22Rv1 (cell line): ENCODE measurements around the gene TMEM181.

Experiments
- H3K27ac ChIP-seq: fragments of 450-650 bp; 2 replicates; pipeline ENCODE4 v1.5.1; 2017
- CTCF ChIP-seq: fragments of 450-650 bp; IDR thresholded peaks from 2 replicates; pipeline ENCODE4 v1.5.1; 2017; ENCODE audit warnings: mild to moderate bottlenecking
- ZFX ChIP-seq: fragments of 450-650 bp; IDR thresholded peaks from 2 replicates; pipeline ENCODE4 v1.6.1; 2017; ENCODE audit warnings: antibody characterized with exemption, borderline replicate concordance

TMEM181 gene

DNA sequence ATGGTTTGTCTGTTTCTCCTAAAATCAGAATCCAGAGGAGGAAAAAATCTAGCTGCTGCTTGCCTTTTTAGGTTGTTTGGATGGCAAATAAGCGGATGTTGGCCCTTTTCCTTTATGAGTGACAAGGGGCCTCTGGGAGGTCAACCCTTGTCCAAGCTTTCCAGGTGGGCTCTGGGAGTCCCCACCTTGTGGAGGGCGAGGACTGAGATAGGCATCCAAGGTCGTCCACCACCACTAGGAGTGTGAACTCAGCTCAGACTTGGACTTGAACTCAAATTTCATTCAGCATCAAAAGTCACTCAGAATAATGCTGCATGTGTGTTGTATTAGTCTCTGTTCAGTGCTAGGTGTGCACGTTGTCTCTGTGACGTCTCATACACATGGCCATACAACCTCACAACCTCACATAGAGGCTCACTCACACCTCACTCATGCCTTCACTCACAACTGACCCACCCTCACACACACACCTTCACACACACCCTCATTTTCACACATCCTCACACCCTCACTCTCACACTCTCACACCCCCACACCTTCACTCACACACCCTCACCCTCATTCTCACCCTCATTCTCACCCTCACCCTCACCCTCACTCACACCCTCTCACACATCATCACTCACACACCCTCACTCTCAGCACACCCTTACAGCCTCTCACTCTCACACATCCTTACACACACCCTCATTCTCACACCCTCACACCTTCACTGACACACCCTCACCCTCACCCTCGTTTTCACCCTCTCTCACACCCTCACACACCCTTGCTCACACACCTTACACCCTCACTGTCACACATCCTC, 66.7 kb downstream of the TMEM181 start:
- TF ChIP-seq CTCF (no peak), ZFX (no peak)
- no peak overlapping the region for H3K27ac ChIP-seq

DNA sequence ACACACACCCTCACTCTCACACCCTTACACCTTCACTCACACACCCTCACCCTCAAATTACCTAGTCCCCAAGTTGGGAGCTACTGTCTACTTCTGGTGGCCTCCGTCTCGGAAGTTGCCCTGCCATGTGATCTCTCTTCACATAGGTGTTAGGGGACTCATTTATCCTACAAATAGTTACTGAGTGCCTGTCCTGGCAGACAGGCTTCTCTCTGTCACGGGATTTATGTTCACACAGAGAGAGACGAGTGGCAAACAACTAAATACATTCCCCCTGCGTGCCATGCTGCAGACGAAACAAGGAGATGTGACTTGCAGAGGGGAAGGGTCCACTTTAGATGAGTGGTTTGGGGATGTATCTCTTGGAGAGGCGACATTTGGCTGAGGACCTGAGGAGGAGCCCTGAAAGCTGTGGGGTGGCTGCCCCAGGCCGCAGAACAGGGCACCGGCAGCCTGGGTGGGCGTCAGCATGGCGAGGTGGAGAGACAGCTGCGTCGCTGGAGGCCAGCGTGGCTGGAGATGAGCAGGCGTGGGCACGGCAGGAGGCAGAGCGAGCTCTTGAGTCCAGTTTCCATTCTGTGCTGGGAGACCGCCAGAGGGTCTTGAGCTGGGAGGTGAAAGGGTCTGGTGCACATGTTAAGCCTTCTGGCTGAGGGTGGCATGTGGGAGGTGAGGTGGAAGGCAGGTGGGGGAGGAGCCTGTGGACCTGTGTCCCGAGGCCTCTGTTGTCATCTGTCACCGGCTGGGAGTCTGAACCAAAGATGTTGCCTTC, 67.5 kb downstream of the TMEM181 start:
- TF ChIP-seq CTCF, result no peak
- TF ChIP-seq ZFX, result no peak
- H3K27ac ChIP-seq, result no peak overlapping the region

- TF ChIP-seq CTCF, result no peak
- TF ChIP-seq ZFX, result no peak
These were observed 68.0 kb downstream of the TMEM181 start for GRCh38 chr6:158627940-158628211.

DNA sequence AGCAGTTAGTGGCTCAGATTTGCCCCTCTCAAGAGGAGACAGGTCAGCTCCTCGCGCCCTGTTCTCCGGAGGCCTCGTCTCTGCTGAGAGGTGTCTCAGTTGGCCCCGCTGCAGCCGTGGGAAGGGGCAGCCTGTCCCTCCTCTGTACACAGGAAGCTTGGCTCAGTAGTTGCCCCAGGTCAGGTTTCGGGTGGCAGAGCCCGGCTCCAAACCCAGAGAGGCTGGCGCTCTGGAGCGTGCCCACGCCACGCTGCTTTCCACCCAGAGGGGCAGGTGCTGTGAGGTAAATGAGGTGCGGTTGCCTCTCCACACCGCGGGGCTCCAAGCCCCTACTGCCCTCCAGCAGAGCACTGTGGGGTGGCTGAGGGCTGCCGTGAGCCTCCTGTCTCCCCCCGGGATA, 68.7 kb downstream of the TMEM181 start:
- TF ChIP-seq ZFX (no peak), CTCF (no peak)
- H3K27ac ChIP-seq, result 0 out of 2 replicates have a peak overlapping the region, but pooled peaks have one; percentile 31

More at GRCh38 chr6:158627940-158628211, 68.0 kb downstream of the TMEM181 start:
- H3K27ac ChIP-seq, result no peak overlapping the region

- TF ChIP-seq CTCF, result peak; percentile 68
- TF ChIP-seq ZFX, result no peak
- peak overlapping the region; percentile 31; the same call in 1 of the 2 replicates for H3K27ac ChIP-seq
These were observed 69.7 kb downstream of the TMEM181 start for GRCh38 chr6:158629367-158630221.

GRCh38 chr6:158630938-158631616, 71.2 kb downstream of the TMEM181 start:
- H3K27ac ChIP-seq, result no peak overlapping the region
- TF ChIP-seq ZFX (no peak), CTCF (no peak)
